ENCODE results near the gene CYP1A2. TPM values are rescaled to one million over a fixed set of nuclear protein-coding genes. Genes with fewer than 3 reads are reported as not detected.
A peak's percentile ranks its signal among the peaks of the same experiment; 100 is the strongest.

The CYP1A2 gene
- total and polyA plus RNA-seq, 2 of the 13 experiments (the other 11 are each of a cell fraction or from before 2014, with no cell fraction given) = 0.07 TPM; not detected in 1

GRCh38 chr15:74742422-74742821, 6.2 kb upstream of the CYP1A2 start:
- Histone ChIP-seq H3K4me1 (ENCODE audit: insufficient read depth, low read length) (peaks cover 3% of the 10 kb centered on the region; the same call in 1 of the 2 replicates), H3K4me3 (replicated peaks in 1 of 3; ENCODE audit: insufficient read depth in 1 of 3, low read depth in 2 of 3, low read length in 3 of 3) (no peak overlapping the region), H3K27me3 (ENCODE audit: control insufficient read depth in 1 of 2, insufficient read depth in 2 of 2, low read length in 2 of 2) (no peaks in the 10 kb centered on the region), H3K9ac (ENCODE audit: insufficient read depth, low read depth, low read length) (no peak overlapping the region), H2AFZ (ENCODE audit: low read length) (no peak overlapping the region), H3K9me3 (ENCODE audit: low read length) (peaks cover 5% of the 10 kb centered on the region), H3K4me2 (ENCODE audit: low read depth, low read length) (no peak overlapping the region), H3K36me3 (replicated peaks in 1 of 2; ENCODE audit: control insufficient read depth in 1 of 2, insufficient read depth in 2 of 2, low read length in 2 of 2) (no peaks in the 10 kb centered on the region), H3K79me2 (ENCODE audit: insufficient read depth, low read length) (no peaks in the 10 kb centered on the region), H3K27ac (ENCODE audit: extremely low read length, insufficient read depth, low read length) (no peak overlapping the region), H4K20me1 (ENCODE audit: insufficient read depth, low read length) (no peaks in the 10 kb centered on the region)
- CTCF ChIA-PET (ENCODE audit: low intra/inter-chr PET ratio, low total read pairs) = no interaction called here
- DNase-seq (ENCODE audit: low spot score) = no peak
- intact Hi-C loops (cut with micrococcal nuclease; ENCODE audit: unreplicated experiment) = no loop called here
- WGBS (ENCODE audit: low lambda C conversion rate) = 94% methylated on average over 5 of the region's 5 CpGs
- in situ Hi-C loops (cut with HindIII; ENCODE audit: extremely low pct_ligation_motif_present, low pct_unique_long_range_greater_than_20kb) = no loop called here
- POLR2A ChIA-PET = no interaction called here
- ATAC-seq = no peak
- no peak for FAIRE-seq
- TF ChIP-seq, protein P1, sequence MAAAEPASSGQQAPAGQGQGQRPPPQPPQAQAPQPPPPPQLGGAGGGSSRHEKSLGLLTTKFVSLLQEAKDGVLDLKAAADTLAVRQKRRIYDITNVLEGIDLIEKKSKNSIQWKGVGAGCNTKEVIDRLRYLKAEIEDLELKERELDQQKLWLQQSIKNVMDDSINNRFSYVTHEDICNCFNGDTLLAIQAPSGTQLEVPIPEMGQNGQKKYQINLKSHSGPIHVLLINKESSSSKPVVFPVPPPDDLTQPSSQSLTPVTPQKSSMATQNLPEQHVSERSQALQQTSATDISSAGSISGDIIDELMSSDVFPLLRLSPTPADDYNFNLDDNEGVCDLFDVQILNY (CRISPR knock-in tag; conservative IDR thresholded peaks at IDR 0.05) = no peak
- TF ChIP-seq ZFP1 (CRISPR knock-in tag; IDR thresholded peaks at IDR 0.05) = peak; percentile 79; the same call in 1 of the 2 replicates
- no TSS peak for BruUV-seq (replicated peaks)

GRCh38 chr15:74746389-74746788, 2.3 kb upstream of the CYP1A2 start:
- TF ChIP-seq EP300 (IDR thresholded peaks at IDR 0.05; ENCODE audit: low read depth in 2 of 2, low read length in 2 of 2) (no peak), EP300 (CRISPR knock-in tag; IDR thresholded peaks at IDR 0.05; ENCODE audit: borderline replicate concordance) (no peak), MAFK (conservative IDR thresholded peaks at IDR 0.05 in 1 of 2, IDR thresholded peaks at IDR 0.05 in 1 of 2; ENCODE audit: low read length in 2 of 2) (peak; percentile 91), KLF15 (CRISPR knock-in tag; IDR thresholded peaks at IDR 0.05; ENCODE audit: borderline replicate concordance) (no peak), MAFF (IDR thresholded peaks at IDR 0.05; ENCODE audit: low read depth, low read length) (peak; percentile 89), ARID5B (CRISPR knock-in tag; IDR thresholded peaks at IDR 0.05) (no peak)
- CTCF ChIA-PET (ENCODE audit: low intra/inter-chr PET ratio, low total read pairs) = no interaction called here
- Histone ChIP-seq H3K79me2 (ENCODE audit: insufficient read depth, low read length) (no peaks in the 10 kb centered on the region), H3K4me2 (ENCODE audit: low read depth, low read length) (no peak overlapping the region), H3K27me3 (ENCODE audit: control insufficient read depth in 1 of 2, insufficient read depth in 2 of 2, low read length in 2 of 2) (no peaks in the 10 kb centered on the region; a peak in 1 of 5 replicates), H4K20me1 (ENCODE audit: insufficient read depth, low read length) (no peaks in the 10 kb centered on the region), H3K9me3 (ENCODE audit: low read length) (peaks cover 5% of the 10 kb centered on the region), H3K36me3 (replicated peaks in 1 of 2; ENCODE audit: control insufficient read depth in 1 of 2, insufficient read depth in 2 of 2, low read length in 2 of 2) (no peaks in the 10 kb centered on the region), H3K4me3 (replicated peaks in 1 of 3; ENCODE audit: insufficient read depth in 1 of 3, low read depth in 2 of 3, low read length in 3 of 3) (no peak overlapping the region), H2AFZ (ENCODE audit: low read length) (no peak overlapping the region), H3K4me1 (ENCODE audit: insufficient read depth, low read length) (peaks cover 16% of the 10 kb centered on the region), H3K27ac (ENCODE audit: extremely low read length, insufficient read depth, low read length) (no peak overlapping the region), H3K9ac (ENCODE audit: insufficient read depth, low read depth, low read length) (no peak overlapping the region)
- FAIRE-seq (no peak), ATAC-seq (no peak), DNase-seq (ENCODE audit: low spot score) (no peak)
- POLR2A ChIA-PET = interaction anchor here (1.1 kb wide), 1 partner anchor 15 kb away, joined by 3 read pairs; no protein-coding TSS in a partner anchor
- in situ Hi-C loops (cut with HindIII; ENCODE audit: extremely low pct_ligation_motif_present, low pct_unique_long_range_greater_than_20kb) (no loop called here), intact Hi-C loops (cut with micrococcal nuclease; ENCODE audit: unreplicated experiment) (no loop called here)
- WGBS (ENCODE audit: low lambda C conversion rate) = 45% methylated on average over 4 of the region's 4 CpGs
- no TSS peak for BruUV-seq (replicated peaks)
